GM23248 (cell line): ENCODE measurements around the gene GABRR3.

Experiments
- EZH2 ChIP-seq: fragments of 200-600 bp; sonication (generic); IDR thresholded peaks from 2 replicates; pipeline ENCODE4 v1.6.1; 2018; ENCODE audit warnings: antibody characterized with exemption, mild to moderate bottlenecking; ENCODE audit not compliant: insufficient read depth, poor library complexity, severe bottlenecking
- EZH2phosphoT487 ChIP-seq: fragments of 200-600 bp; sonication (generic); IDR thresholded peaks from 2 replicates; pipeline ENCODE4 v1.6.1; 2018; ENCODE audit warnings: antibody characterized with exemption, moderate library complexity, mild to moderate bottlenecking, low read depth; ENCODE audit not compliant: insufficient read depth

DNA sequence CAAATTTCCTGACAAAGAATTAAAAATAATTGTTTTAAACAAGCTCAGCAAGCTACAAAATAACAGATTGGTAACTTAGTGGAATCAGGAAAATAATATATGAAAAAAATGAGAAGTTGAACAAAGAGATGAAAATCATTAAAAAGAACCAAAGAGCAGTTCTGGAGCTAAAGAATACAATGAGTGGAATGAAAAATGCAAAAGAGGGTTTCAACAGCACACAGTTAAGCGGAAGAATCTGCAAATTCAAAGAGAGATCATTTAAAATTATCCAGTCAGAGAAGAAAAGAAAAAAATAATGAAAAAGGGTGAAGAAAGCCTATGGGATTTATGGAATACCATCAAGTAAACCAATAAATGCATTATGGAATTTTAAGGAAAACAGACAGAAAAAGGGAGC lies 6.2 kb upstream of the GABRR3 start:
- TF ChIP-seq EZH2 (no peak), EZH2phosphoT487 (no peak)
